Osteocyte (in vitro differentiated cells): ENCODE measurements around the gene PPP2R1A. TPM values are rescaled to one million over a fixed set of nuclear protein-coding genes. Genes with fewer than 3 reads are reported as not detected.
"Not testable (repeated sequence)": the region's sequence is repeated elsewhere in the genome, so short reads cannot be mapped to it uniquely, and the experiment has no call there.

Experiments used
- DNase-seq: peaks from one replicate; pipeline ENCODE4 v3.0.0; 2021; ENCODE audit warnings: mixed read lengths; ENCODE audit not compliant: unreplicated experiment; ENCODE audit errors: extremely low spot score
- H3K27ac Mint-ChIP-seq: one replicate; pipeline ENCODE4 v1.8.0; 2021; ENCODE audit warnings: mild to moderate bottlenecking, mixed read lengths; ENCODE audit not compliant: unreplicated experiment
- H3K27me3 Mint-ChIP-seq: one replicate; pipeline ENCODE4 v1.8.0; 2021; ENCODE audit warnings: mixed read lengths; ENCODE audit not compliant: unreplicated experiment
- H3K36me3 Mint-ChIP-seq: one replicate; pipeline ENCODE4 v1.8.0; 2021; ENCODE audit warnings: mixed read lengths; ENCODE audit not compliant: unreplicated experiment
- H3K4me1 Mint-ChIP-seq: one replicate; pipeline ENCODE4 v1.8.0; 2021; ENCODE audit warnings: mixed read lengths; ENCODE audit not compliant: unreplicated experiment
- H3K4me3 Mint-ChIP-seq: one replicate; pipeline ENCODE4 v1.8.0; 2021; ENCODE audit warnings: mild to moderate bottlenecking, moderate library complexity, mixed read lengths; ENCODE audit not compliant: unreplicated experiment
- H3K9me3 Mint-ChIP-seq: one replicate; pipeline ENCODE4 v1.8.0; 2021; ENCODE audit warnings: mixed read lengths; ENCODE audit not compliant: unreplicated experiment
- total RNA-seq: library from RNA; stranded (reverse); gene quantifications from 2 replicates; pipeline ENCODE4 v1.2.1, GENCODE V29; 2021
- TF ChIP-seq, protein P1 (sequence below): fragments of 200-600 bp; sonication (generic); IDR thresholded peaks from 2 replicates; pipeline ENCODE4 v1.5.0; 2021; ENCODE audit warnings: antibody characterized with exemption, mild to moderate bottlenecking, moderate library complexity

The PPP2R1A gene
- total RNA-seq, 1 donor from 2014 or later, result 269 TPM

DNA sequence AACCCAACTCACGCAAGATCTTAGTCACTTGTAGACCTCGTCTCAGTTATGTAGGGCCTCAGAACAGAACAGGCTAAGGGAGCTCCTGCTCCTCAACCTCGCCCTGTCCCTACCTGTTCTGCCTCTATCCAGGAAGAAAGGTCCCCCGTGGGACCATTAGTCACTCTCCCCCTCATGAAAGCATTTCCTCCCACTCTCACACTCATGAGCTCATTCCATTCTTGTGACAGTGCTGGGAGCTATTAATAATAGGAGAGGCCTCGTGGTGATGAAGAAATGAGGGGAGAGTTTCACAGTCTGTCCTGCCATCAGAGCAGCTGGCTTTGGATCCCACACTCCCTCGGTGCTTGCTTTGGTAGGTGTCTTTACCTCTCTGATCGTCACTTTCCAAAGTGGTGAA lies 10.2 kb downstream of the PPP2R1A start:
- H3K36me3 Mint-ChIP-seq, result peaks cover 45% of the 10 kb centered on the region
- DNase-seq, result no peak
- H3K27ac Mint-ChIP-seq, result peak overlapping the region; percentile 73
- TF ChIP-seq, protein P1, sequence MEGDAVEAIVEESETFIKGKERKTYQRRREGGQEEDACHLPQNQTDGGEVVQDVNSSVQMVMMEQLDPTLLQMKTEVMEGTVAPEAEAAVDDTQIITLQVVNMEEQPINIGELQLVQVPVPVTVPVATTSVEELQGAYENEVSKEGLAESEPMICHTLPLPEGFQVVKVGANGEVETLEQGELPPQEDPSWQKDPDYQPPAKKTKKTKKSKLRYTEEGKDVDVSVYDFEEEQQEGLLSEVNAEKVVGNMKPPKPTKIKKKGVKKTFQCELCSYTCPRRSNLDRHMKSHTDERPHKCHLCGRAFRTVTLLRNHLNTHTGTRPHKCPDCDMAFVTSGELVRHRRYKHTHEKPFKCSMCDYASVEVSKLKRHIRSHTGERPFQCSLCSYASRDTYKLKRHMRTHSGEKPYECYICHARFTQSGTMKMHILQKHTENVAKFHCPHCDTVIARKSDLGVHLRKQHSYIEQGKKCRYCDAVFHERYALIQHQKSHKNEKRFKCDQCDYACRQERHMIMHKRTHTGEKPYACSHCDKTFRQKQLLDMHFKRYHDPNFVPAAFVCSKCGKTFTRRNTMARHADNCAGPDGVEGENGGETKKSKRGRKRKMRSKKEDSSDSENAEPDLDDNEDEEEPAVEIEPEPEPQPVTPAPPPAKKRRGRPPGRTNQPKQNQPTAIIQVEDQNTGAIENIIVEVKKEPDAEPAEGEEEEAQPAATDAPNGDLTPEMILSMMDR, result no peak
- no peaks in the 10 kb centered on the region for H3K9me3 Mint-ChIP-seq
- H3K27me3 Mint-ChIP-seq, result no peaks in the 10 kb centered on the region
- no peak overlapping the region for H3K4me3 Mint-ChIP-seq
- peaks cover 15% of the 10 kb centered on the region for H3K4me1 Mint-ChIP-seq

- not testable (repeated sequence) for DNase-seq, H3K27me3 Mint-ChIP-seq, H3K27ac Mint-ChIP-seq, H3K4me3 Mint-ChIP-seq, H3K9me3 Mint-ChIP-seq
- Mint-ChIP-seq H3K36me3 (peaks cover 49% of the 10 kb centered on the region), H3K4me1 (peaks cover 15% of the 10 kb centered on the region)
These were observed 11.0 kb downstream of the PPP2R1A start for GRCh38 chr19:52200755-52201391.

DNA sequence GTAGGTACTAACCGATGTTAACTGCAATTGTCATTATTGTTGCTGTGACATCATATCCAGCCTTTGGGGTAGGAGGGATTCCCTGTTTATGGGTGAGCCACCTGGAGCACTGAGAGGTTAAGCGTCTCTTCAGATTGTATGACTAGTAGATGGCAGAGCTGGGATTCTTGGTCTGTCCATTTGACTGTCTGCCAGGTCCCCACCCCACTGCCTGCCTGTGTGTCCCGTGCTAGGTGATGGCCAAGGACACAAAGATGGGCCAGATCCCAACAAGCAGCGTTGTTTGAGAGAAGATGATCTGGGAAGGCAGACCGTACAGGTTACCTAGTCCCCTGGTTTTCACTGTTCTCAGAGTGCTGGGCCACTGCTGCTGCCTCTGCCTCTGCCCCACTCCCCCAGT lies 16.6 kb downstream of the PPP2R1A start:
- TF ChIP-seq, protein P1, result no peak
- Mint-ChIP-seq H3K36me3 (peaks cover 54% of the 10 kb centered on the region), H3K27me3 (no peaks in the 10 kb centered on the region), H3K27ac (no peak overlapping the region), H3K9me3 (no peaks in the 10 kb centered on the region), H3K4me1 (no peaks in the 10 kb centered on the region), H3K4me3 (no peak overlapping the region)
- no peak for DNase-seq

GRCh38 chr19:52211203-52211602 lies 21.4 kb downstream of the PPP2R1A start:
- TF ChIP-seq, protein P1, result no peak
- Mint-ChIP-seq H3K9me3 (no peaks in the 10 kb centered on the region), H3K4me1 (no peaks in the 10 kb centered on the region), H3K27me3 (no peaks in the 10 kb centered on the region), H3K4me3 (no peak overlapping the region), H3K36me3 (peaks cover 51% of the 10 kb centered on the region), H3K27ac (no peak overlapping the region)
- DNase-seq, result no peak

GRCh38 chr19:52211926-52212571 lies 22.2 kb downstream of the PPP2R1A start:
- no peak for DNase-seq
- no peaks in the 10 kb centered on the region for H3K4me1 Mint-ChIP-seq
- TF ChIP-seq, protein P1, result no peak
- H3K4me3 Mint-ChIP-seq, result no peak overlapping the region
- H3K27me3 Mint-ChIP-seq, result no peaks in the 10 kb centered on the region
- H3K36me3 Mint-ChIP-seq, result peaks cover 56% of the 10 kb centered on the region
- no peaks in the 10 kb centered on the region for H3K9me3 Mint-ChIP-seq
- no peak overlapping the region for H3K27ac Mint-ChIP-seq
